ENCODE results near the gene PLA2G5.

The PLA2G5 gene

GRCh38 chr1:20137604-20138003, 67.6 kb downstream of the PLA2G5 start:
- H3K27ac Mint-ChIP-seq (ENCODE audit: low read depth), result no peak overlapping the region
- H3K4me1 Mint-ChIP-seq, result no peaks in the 10 kb centered on the region
- no peak overlapping the region for H3K4me3 Mint-ChIP-seq
- no peak for DNase-seq (ENCODE audit: low spot score in 2 of 2)
- no peaks in the 10 kb centered on the region for H3K9me3 Mint-ChIP-seq
- H3K36me3 Mint-ChIP-seq (ENCODE audit: insufficient read depth), result no peaks in the 10 kb centered on the region
- H3K27me3 Mint-ChIP-seq, result peaks cover 28% of the 10 kb centered on the region
- no peak for ATAC-seq (replicated peaks; ENCODE audit: extremely low read depth, poor library complexity, severe bottlenecking)

- Mint-ChIP-seq H3K9me3 (no peaks in the 10 kb centered on the region), H3K4me3 (no peak overlapping the region), H3K27me3 (peaks cover 25% of the 10 kb centered on the region), H3K36me3 (ENCODE audit: insufficient read depth) (no peaks in the 10 kb centered on the region), H3K4me1 (no peaks in the 10 kb centered on the region), H3K27ac (ENCODE audit: low read depth) (no peak overlapping the region)
- DNase-seq (ENCODE audit: low spot score in 2 of 2), result no peak
- no peak for ATAC-seq (replicated peaks; ENCODE audit: extremely low read depth, poor library complexity, severe bottlenecking)
These were observed 68.4 kb downstream of the PLA2G5 start for GRCh38 chr1:20138346-20138745.

DNA sequence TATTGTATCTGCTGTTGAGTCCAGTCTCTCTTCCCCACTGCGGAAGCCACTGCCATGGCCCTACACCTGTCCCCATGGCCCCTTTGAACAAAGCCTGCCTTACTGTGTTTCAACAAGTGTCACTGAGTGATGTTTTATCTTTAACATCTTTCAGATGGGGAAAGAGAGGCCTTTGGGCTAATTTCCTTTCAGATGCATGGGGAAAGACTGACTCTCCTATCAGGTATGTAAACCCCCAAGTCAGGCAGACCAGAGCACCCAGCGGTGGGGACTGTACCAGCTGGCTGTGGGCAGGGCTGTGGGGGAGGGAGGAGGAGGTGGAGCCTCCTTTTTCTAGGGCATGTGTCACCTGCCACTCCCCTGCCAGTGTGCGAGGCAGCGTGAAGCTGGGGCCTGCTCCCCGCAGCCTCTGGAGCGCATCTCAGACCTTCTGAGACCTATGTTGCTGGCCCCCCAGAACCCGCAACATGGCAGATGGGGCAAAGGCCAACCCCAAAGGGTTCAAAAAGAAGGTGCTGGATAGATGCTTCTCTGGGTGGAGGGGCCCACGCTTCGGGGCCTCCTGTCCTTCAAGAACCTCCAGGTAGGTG, 69.1 kb downstream of the PLA2G5 start, which contains the start of gene PLA2G2F:
Gene PLA2G2F (plus strand): TSS at position 363 of the 590 bp plus-strand sequence. CDS start 105 bp downstream, at position 468.
- Mint-ChIP-seq H3K27ac (ENCODE audit: low read depth) (no peak within 1 kb of the TSS), H3K9me3 (no peaks in the 10 kb centered on the region), H3K36me3 (ENCODE audit: insufficient read depth) (no peaks in the 10 kb centered on the region), H3K4me3 (no peak within 1 kb of the TSS), H3K4me1 (no peaks in the 10 kb centered on the region), H3K27me3 (peaks cover 19% of the 10 kb centered on the region)
- ATAC-seq (replicated peaks; ENCODE audit: extremely low read depth, poor library complexity, severe bottlenecking) (no peak), DNase-seq (ENCODE audit: low spot score in 2 of 2) (no peak)

- peaks cover 14% of the 10 kb centered on the region for H3K27me3 Mint-ChIP-seq
- ATAC-seq (replicated peaks; ENCODE audit: extremely low read depth, poor library complexity, severe bottlenecking) (no peak), DNase-seq (ENCODE audit: low spot score in 2 of 2) (no peak)
- no peak overlapping the region for H3K27ac Mint-ChIP-seq (ENCODE audit: low read depth)
- H3K36me3 Mint-ChIP-seq (ENCODE audit: insufficient read depth), result no peaks in the 10 kb centered on the region
- no peaks in the 10 kb centered on the region for H3K9me3 Mint-ChIP-seq
- no peaks in the 10 kb centered on the region for H3K4me1 Mint-ChIP-seq
- H3K4me3 Mint-ChIP-seq, result no peak overlapping the region
These were observed 70.0 kb downstream of the PLA2G5 start for GRCh38 chr1:20139776-20140612.

GRCh38 chr1:20141001-20141400, 71.0 kb downstream of the PLA2G5 start:
- Mint-ChIP-seq H3K27me3 (peaks cover 14% of the 10 kb centered on the region), H3K36me3 (ENCODE audit: insufficient read depth) (no peaks in the 10 kb centered on the region), H3K27ac (ENCODE audit: low read depth) (no peak overlapping the region), H3K4me1 (no peaks in the 10 kb centered on the region), H3K9me3 (no peaks in the 10 kb centered on the region), H3K4me3 (no peak overlapping the region)
- ATAC-seq (replicated peaks; ENCODE audit: extremely low read depth, poor library complexity, severe bottlenecking) (no peak), DNase-seq (ENCODE audit: low spot score in 2 of 2) (no peak)

GRCh38 chr1:20141466-20141865, 71.5 kb downstream of the PLA2G5 start:
- DNase-seq (ENCODE audit: low spot score in 2 of 2) (no peak), ATAC-seq (replicated peaks; ENCODE audit: extremely low read depth, poor library complexity, severe bottlenecking) (no peak)
- Mint-ChIP-seq H3K4me3 (no peak overlapping the region), H3K27me3 (peaks cover 14% of the 10 kb centered on the region), H3K9me3 (no peaks in the 10 kb centered on the region), H3K36me3 (ENCODE audit: insufficient read depth) (no peaks in the 10 kb centered on the region), H3K4me1 (no peaks in the 10 kb centered on the region), H3K27ac (ENCODE audit: low read depth) (no peak overlapping the region)

All from central memory CD8-positive, alpha-beta T cell (primary cell).